Gastrocnemius medialis (tissue), 4 donors: ENCODE data around the gene MEIKIN.

Experiments used
- POLR2A ChIP-seq, 2 donors: fragments of 450-650 bp; IDR thresholded peaks; one replicate each; pipeline ENCODE4 v1.6.1; 2017; ENCODE audit warnings: antibody characterized with exemption in 2 of 2, mild to moderate bottlenecking in 2 of 2, moderate library complexity in 2 of 2
- TF ChIP-seq, protein P1 (sequence below), 5 experiments: fragments of 450-650 bp in 3 of 5; fragments of 200-600 bp in 2 of 5; sonication (generic) in 2 of 5; IDR thresholded peaks in 4 of 5; conservative IDR thresholded peaks in 1 of 5; 1 replicate in 4 of 5; 2 replicates in 1 of 5; pipeline ENCODE4 v1.5.1; 2016 to 2019; ENCODE audit warnings: antibody characterized with exemption in 5 of 5, mild to moderate bottlenecking in 3 of 5, moderate library complexity in 3 of 5

DNA sequence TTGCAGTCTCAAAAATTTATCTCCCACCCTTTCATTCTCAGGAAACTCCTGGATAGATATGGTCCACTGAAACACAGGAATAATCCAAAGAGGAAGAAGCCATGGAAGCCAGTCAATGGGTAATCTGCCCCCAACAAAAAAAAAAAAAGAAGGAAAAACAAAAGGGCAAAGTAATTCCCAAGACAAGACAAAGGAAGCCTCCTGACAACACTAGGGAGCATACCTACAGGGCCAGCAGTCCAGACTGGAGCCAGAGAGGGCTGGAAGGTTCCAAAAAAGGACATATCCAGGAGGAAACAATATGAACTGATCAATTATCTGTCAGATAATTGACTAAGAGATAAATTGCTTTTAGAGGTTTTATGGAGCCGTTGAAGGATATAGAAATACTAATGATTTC, 161.6 kb downstream of the MEIKIN start:
- TF ChIP-seq, protein P1, sequence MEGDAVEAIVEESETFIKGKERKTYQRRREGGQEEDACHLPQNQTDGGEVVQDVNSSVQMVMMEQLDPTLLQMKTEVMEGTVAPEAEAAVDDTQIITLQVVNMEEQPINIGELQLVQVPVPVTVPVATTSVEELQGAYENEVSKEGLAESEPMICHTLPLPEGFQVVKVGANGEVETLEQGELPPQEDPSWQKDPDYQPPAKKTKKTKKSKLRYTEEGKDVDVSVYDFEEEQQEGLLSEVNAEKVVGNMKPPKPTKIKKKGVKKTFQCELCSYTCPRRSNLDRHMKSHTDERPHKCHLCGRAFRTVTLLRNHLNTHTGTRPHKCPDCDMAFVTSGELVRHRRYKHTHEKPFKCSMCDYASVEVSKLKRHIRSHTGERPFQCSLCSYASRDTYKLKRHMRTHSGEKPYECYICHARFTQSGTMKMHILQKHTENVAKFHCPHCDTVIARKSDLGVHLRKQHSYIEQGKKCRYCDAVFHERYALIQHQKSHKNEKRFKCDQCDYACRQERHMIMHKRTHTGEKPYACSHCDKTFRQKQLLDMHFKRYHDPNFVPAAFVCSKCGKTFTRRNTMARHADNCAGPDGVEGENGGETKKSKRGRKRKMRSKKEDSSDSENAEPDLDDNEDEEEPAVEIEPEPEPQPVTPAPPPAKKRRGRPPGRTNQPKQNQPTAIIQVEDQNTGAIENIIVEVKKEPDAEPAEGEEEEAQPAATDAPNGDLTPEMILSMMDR (IDR thresholded peaks at IDR 0.05 in 4 of 5, conservative IDR thresholded peaks at IDR 0.05 in 1 of 5) = no peak
- no peak for TF ChIP-seq POLR2A (IDR thresholded peaks at IDR 0.05)
